ENCODE measurements around the gene EMC7. TPM values are rescaled to one million over a fixed set of nuclear protein-coding genes. Genes with fewer than 3 reads are reported as not detected.
A peak's percentile ranks its signal among the peaks of the same experiment; 100 is the strongest.

Gene EMC7
- total RNA-seq, 1 donor = 57.4 TPM

- DNase-seq (ENCODE audit: low read depth) = no peak
- H3K4me3 ChIP-seq (ENCODE audit: low read depth, low read length) = no peak overlapping the region
- TF ChIP-seq, protein P1, sequence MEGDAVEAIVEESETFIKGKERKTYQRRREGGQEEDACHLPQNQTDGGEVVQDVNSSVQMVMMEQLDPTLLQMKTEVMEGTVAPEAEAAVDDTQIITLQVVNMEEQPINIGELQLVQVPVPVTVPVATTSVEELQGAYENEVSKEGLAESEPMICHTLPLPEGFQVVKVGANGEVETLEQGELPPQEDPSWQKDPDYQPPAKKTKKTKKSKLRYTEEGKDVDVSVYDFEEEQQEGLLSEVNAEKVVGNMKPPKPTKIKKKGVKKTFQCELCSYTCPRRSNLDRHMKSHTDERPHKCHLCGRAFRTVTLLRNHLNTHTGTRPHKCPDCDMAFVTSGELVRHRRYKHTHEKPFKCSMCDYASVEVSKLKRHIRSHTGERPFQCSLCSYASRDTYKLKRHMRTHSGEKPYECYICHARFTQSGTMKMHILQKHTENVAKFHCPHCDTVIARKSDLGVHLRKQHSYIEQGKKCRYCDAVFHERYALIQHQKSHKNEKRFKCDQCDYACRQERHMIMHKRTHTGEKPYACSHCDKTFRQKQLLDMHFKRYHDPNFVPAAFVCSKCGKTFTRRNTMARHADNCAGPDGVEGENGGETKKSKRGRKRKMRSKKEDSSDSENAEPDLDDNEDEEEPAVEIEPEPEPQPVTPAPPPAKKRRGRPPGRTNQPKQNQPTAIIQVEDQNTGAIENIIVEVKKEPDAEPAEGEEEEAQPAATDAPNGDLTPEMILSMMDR (IDR thresholded peaks at IDR 0.05; ENCODE audit: insufficient read depth, low read depth, low read length) = no peak
Observed at GRCh38 chr15:34114215-34114614, 12.6 kb upstream of the EMC7 start.

- H3K4me3 ChIP-seq (ENCODE audit: low read depth, low read length) = no peak overlapping the region
- DNase-seq (ENCODE audit: low read depth) = no peak
- TF ChIP-seq, protein P1 (IDR thresholded peaks at IDR 0.05; ENCODE audit: insufficient read depth, low read depth, low read length) = no peak
Observed at GRCh38 chr15:34111488-34111887, 9.8 kb upstream of the EMC7 start.

DNA sequence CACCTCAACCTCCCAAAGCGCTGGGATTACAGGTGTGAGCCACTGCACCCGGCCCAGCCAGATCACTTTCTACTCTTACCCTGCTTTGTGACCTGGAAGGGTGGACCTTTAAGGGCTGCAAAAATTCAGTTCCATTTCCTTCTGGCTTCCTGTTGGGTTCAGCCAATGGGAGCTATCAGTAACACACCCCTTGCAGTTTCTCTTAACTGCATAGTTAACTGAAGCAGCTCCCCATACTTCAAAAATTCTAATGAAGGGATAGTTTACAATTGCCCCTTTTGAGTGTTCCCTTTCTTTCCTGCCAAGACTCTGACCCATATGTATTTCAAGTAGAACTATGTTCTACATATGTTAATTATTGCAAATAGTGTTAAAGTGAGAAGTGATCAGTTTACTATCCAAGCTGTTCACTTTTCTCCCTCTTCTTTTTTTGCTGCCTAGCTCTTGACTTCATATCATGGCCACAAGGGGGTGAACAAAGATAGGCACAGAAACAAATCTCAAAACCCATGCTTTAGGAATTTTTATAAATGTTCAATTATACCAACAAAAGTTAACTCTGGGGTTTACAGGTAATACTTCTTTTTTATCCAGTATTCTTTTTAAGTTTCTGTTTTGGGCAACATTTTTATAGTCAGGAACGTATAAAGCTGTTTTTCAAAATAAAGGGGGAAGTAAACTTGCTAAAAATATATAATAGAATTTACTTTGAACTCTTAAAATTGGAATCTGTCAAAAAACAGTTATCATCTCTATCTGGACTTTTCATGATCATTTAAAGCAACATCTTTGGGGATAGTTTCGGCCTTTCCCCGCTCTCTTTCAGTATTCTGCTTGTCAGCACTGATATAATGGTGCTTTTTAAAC lies 8.4 kb upstream of the EMC7 start:
- H3K4me3 ChIP-seq (ENCODE audit: low read depth, low read length) = no peak overlapping the region
- TF ChIP-seq, protein P1 (IDR thresholded peaks at IDR 0.05; ENCODE audit: insufficient read depth, low read depth, low read length) = peak; percentile 88
- peak; percentile 68 for DNase-seq (ENCODE audit: low read depth)

DNA sequence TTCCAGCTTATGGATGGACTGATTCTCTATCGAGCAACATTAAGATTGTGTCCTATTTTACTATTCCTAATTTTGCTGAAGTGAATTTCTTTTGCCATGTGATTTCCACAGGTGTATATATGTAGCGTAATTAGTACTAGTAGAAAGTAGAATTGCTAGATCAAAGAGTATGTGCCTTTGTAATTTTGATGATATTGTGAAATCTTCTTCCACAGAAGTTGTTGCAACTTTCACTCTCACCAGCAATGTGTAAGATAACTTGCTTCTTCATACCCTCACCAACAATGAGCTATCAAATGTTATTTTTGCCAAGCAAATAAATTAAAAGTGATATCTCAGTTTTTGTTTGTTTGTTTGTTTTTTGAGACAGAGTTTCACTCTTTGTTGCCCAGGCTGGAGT lies 5.7 kb upstream of the EMC7 start:
- no peak for DNase-seq (ENCODE audit: low read depth)
- no peak overlapping the region for H3K4me3 ChIP-seq (ENCODE audit: low read depth, low read length)
- TF ChIP-seq, protein P1 (IDR thresholded peaks at IDR 0.05; ENCODE audit: insufficient read depth, low read depth, low read length) = no peak

GRCh38 chr15:34106423-34106822 lies 4.8 kb upstream of the EMC7 start:
- TF ChIP-seq, protein P1 (IDR thresholded peaks at IDR 0.05; ENCODE audit: insufficient read depth, low read depth, low read length) = no peak
- no peak overlapping the region for H3K4me3 ChIP-seq (ENCODE audit: low read depth, low read length)
- no peak for DNase-seq (ENCODE audit: low read depth)

GRCh38 chr15:34102175-34102925 lies 688 bp upstream of the EMC7 start:
- TF ChIP-seq, protein P1 (IDR thresholded peaks at IDR 0.05; ENCODE audit: insufficient read depth, low read depth, low read length) = no peak
- no peak for DNase-seq (ENCODE audit: low read depth)
- H3K4me3 ChIP-seq (ENCODE audit: low read depth, low read length) = peak overlapping the region; percentile 81

Measured in fibroblast of villous mesenchyme (primary cell).